ENCODE data around the gene NEK7.
"Not testable (repeated sequence)": the region's sequence is repeated elsewhere in the genome, so short reads cannot be mapped to it uniquely, and the experiment has no call there.

NEK7 gene

DNA sequence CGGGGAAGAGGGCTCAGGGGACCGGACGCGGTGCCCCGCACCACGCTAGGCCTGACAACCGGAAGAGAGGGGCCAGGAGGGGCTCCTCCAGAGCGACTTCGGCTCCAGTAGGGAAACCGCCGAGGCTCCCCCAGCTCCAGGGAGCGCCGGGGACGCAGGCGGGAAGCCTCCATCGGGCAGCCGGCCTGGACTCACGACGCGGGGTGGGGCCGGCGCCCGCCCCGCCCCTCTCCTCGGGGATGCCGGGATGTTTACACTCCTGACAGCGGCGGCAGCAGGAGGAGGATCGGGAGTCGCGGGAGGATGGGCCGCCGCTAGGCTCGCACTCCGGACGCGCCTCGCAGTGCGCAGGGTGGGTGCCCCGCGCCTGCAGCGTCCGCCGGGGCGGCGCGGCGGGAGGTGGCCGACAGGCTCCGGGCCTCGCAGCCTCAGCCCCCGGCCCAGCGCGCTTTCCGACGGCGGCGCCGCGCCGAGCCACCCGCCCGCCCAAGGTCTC is at the start of gene NEK7:
NEK7 (plus strand) TSS at position 254 of the 496 bp plus-strand sequence. CDS start 75,583 bp downstream, outside the sequence.
- no peak for DNase-seq (ENCODE audit: low read depth in 2 of 2, low spot score in 1 of 2)

DNA sequence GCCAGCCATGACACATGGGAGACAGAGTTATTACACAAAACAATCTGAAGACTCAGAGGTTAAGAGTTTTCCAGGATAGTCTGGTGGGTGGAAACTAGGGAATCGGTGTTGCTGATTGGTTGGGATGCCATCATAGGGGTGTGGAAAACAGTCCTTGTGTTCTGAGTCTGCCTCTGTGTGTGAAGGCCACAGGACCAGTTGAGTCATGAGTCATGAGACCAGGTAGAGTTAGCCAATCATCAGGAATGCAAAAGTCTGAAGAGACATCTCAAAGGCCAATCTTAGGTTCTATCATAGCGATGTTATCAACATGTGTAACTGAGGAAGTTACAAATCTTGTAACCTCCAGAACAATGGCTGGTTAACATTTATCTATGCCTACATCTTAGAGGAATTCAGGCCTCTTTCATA is 49.7 kb upstream of the NEK7 start:
- DNase-seq (ENCODE audit: low read depth in 2 of 2, low spot score in 1 of 2) = no peak

DNA sequence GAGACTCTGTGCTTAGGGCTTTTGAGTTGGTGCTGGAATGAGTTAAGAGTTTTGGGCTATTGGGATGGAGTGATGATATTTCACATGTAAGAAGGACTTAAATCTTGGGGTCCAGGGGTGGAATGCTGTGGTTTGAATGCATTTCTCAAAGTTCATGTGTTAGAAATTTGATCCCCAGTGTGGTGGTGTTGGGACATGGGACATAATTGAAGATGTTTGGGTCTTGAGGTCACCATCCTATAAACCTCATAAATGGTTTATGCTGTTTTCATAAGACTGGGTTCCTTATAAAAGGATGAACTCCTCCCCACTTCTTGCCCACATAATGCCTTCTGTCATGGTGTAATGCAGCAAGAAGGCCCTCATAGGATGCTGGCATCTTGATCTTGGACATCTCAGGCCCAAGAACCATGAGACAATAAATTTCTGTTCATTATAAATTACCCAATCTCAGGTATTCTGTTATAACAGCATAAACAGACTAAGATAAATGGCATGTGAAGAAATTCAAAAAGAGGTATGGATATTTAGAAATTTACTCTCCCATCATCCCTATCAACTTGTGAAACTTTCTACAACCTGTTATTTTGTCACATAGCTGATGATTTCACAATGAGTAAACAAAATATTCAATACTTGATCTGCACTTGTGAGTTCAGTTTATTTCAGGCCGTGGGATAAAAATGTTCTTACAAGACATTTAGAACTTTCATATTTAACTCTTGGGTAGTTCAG is 48.0 kb upstream of the NEK7 start:
- no peak for DNase-seq (ENCODE audit: low read depth in 2 of 2, low spot score in 1 of 2)

DNA sequence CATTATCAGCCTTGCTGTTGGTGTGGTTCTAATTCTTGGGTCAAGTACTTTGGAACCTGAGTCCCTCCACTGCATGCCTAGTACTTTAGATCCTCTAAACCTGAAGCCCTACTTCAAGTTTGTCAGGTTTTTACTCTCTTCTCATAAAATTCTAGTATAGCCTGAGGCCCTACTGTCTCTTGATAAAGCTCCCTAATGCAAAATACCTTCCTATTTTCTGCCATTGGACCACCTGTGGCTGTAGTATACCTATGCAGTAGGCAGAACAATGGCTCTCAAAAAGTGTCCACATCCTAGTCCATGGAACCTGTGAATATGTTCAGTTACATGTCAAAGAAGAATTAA is 47.5 kb upstream of the NEK7 start:
- DNase-seq (ENCODE audit: low read depth in 2 of 2, low spot score in 1 of 2) = no peak

DNA sequence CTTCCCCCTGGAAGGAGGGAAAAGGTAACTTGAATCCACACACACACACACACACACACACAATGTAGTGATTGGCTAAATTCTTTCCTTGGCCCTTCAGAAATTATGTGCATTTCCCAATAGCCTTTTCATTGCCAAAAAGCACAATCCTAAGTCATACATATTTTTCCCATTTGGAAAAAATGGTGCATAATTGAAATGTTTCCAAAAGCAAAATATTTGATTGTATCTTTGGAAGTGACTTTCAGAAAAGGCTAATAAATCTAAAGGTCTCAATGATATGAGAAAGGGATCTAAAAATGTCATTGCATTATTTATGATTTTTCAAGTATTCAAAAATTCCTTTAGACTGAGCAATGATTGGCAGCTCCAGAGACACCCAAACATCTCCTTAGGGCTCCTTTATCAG is 43.5 kb upstream of the NEK7 start:
- no peak for DNase-seq (ENCODE audit: low read depth in 2 of 2, low spot score in 1 of 2)

DNA sequence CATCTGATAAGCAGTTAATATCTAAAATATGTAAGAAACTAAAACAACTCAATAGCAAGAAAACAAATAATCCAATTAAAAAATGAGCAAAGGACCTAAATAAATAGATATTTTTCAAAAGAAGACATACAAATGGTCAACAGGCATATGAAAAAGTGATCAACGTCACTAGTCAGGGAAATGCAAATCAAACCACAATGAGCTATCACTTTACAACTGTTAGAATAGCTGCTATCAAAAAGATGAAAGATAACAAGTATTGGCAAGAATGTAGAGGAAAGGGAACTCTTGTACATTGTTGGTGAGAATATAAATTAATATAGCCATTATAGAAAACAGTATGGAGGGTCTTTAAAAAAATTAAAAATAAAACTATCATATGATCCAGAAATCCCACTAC is 40.7 kb upstream of the NEK7 start:
- no peak for DNase-seq (ENCODE audit: low read depth in 2 of 2, low spot score in 1 of 2)

DNA sequence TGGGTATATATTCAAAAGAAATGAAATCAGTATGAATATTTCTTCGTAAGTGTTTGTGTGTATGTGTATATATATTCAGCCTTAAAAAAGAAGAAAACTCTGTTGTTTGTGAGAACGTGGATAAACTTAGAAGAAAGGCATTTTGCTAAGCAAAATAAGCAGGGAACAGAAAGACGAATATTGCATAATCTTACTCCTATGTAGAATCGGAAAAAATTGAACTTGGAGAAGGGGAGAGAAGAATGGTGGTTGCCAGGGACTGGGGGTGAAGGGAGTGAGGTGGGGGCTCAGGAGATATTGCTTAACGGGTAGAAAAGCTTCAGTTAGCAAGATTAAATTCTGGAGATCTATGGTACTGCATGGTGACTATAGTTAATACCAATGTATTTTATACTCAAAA is 40.3 kb upstream of the NEK7 start:
- DNase-seq (ENCODE audit: low read depth in 2 of 2, low spot score in 1 of 2) = no peak

DNA sequence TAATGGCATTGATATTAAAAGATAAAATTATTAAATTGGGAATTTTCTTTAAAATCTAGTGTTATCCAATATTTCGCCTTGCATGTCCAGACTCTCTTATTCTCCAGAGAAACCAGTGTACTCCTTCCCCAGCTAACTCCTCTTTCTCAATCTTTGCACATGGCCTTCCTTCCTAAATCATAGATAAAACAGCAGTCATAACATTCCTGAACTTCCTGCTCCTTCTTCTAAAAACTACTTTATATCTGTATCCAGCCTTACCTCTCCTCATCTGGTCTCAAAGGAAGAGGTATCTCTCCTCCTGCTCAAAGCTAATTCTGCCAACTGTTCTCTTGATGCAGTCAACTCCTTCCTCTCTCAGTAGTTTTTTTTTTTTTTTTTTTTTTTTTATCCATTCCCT is 39.5 kb upstream of the NEK7 start:
- no peak for DNase-seq (ENCODE audit: low read depth in 2 of 2, low spot score in 1 of 2)

DNA sequence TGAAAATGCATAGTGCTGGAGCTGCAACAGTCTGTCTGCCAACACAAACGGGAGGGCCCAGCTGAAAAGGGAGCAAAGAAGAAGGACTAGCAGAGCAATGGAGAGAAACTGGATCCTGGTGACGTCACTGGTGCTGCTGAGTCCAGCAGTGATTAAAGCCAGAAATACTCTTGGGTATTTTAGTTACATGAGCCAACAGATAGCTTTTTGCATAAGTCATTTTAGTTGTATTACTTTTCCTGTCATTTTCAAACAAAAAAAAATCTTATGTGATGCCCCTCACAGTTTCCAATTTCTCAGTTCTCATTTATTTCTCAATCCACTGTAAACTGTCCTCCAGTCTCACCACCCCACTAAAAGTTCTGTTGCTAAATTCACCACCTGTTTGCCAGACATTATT is 38.7 kb upstream of the NEK7 start:
- no peak for DNase-seq (ENCODE audit: low read depth in 2 of 2, low spot score in 1 of 2)

DNA sequence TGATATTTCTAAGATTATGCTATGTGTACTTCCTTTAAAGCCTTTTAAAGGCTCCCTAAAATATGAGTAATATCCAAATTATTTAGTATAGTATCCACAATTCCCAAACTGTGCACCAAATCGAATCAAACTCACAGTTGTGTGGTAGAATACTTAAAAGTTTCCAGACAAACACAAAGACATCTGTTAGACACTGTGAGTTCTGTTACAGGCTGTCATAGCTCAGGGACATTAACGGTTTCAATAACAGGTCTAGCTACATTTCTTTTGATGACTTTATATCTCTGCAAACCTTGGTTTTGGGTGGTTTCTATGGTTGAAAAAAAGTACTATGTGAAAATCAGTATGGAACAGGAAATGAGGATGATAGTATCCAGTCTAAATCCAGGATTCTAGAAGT is 36.9 kb upstream of the NEK7 start:
- DNase-seq (ENCODE audit: low read depth in 2 of 2, low spot score in 1 of 2) = no peak

DNA sequence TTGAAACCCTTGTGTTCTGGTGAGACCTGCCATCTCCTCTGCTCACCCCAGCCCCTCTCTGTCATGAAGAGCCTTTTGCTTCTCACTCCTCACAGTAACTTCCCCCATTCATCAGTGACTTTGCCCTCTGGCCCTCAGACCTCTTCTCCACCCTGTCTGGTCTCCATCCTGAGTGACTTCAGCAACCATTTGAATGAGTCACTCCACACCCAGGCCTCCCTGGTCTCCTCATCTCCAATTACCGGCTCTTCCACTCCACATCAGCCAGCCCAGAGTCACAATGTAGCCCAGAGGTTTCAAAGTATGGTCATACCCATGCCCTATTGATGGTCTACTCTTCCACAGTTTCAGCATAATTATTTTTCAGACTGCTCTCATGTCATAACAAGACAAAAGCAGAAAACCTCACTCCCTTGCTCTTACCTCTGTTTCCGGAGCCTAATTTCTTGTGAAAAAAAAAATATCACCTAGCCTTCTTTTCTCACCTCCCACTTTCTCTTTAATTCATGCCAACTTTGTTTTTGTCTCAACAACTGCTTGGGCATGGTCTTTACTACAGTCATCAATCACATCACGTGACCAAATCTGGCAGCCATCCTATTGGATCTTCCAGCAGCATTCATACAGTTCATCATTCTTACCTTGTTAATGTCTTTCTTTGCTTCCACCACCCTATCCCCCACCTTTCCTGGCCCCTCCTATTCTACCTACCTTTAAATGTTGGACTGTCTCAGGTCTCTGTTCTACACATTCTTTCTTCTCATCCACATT is 35.6 kb upstream of the NEK7 start:
- DNase-seq (ENCODE audit: low read depth in 2 of 2, low spot score in 1 of 2) = no peak

DNA sequence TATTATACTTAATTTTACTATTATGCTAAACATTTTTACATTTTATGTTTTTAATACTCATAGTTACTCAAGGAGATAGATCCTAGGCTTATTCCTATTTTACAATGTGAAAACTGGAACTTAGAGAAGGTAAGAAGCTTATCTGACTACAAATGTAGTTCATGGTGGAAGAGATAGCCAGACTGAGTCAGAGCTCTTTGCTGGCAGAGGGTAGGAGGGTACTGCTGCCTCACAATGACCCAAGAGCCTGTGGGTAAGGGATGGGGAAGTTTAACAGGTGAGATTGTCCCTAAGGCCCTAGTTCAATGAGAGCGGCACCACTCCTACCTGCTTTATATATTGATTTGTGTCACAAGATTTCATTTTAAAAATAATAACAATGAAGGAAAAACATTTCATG is 34.1 kb upstream of the NEK7 start:
- DNase-seq (ENCODE audit: low read depth in 2 of 2, low spot score in 1 of 2) = no peak

DNA sequence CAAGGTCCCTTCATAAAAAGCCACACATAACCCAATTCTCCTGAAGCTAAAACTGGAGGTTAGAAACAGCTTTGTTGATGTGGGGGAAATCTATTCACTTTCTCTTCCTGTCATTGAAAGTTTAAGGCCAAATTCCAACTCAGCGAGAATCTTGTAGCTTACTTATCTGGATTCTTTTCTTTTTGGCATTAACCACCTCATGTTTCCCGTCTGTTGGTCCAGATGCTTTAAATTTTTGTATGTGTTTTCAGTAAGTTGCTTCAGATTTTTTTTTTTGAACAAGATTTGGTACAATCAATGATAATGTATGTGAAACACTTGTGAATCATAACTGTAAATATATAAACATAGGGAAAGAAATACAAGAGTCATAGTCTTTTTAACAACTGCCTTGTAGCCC is 33.7 kb upstream of the NEK7 start:
- DNase-seq (ENCODE audit: low read depth in 2 of 2, low spot score in 1 of 2) = no peak

DNA sequence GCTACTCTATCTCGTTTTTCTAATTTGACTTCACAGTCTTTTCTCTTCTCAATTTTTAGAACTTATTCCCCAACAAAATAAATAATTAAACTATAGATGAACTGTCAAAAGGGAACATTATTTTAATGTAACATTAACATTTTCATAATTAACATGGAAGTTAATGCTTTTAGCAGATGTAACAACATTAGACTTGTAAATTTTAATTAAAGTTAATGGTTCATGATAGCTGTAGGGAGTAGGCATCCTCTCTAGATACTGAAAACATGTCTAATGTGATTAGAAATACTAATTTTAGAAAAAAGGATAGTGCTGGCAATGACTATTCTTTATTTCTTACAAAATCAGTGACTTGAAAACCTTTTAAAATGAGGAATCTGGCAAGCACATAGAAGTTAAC is 32.1 kb upstream of the NEK7 start:
- DNase-seq (ENCODE audit: low read depth in 2 of 2, low spot score in 1 of 2) = no peak

DNA sequence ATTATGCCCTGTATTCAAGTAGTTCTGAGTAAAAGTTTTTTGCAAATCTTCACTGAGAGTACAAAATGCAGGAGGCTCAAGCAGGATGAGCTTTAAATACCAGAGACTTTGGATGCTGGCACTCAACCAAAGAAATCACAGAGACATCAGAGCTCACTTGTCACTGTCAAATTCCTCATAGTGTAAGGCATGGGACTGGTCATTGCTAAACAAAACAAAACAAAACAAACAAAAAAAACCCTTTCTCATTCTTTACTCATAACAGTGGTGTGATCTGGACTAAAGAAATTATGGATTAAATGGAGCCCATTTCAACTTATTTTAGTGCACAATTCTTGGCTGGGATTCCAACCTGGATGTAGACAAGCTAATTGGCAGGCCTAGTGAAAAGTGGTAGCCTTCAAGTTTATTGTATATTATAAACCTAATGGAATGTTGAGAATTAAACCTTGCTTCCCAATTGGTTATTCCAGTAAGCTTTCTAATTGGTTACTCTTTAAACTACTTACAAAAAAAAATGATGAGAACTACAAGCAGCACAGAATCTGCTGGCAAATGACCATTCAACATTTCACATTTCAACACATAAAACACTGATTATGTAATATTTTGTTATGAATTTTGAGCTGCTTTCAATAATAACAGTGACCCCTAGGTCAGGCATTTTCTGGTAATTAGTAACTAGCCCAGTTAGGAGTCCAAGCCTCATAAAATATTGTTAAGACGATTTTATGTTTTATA is 30.6 kb upstream of the NEK7 start:
- no peak for DNase-seq (ENCODE audit: low read depth in 2 of 2, low spot score in 1 of 2)

DNA sequence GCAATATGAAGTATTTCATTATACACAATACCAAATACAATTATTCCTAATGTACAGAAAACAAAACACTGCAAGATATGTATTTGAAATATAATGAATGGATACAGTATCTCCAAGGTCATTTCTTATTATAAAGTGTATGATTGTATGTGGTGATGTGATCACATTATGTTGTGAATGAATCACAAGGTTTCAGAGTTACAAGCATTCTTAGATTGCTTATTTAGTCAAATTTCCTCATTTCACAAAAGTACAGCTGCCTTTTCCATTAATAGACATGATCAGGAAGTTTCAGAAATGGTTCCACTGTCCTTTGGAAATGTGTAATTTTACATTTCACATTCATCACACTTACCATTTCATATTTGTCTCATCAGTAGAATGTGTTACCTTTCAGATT is 28.3 kb upstream of the NEK7 start:
- DNase-seq (ENCODE audit: low read depth in 2 of 2, low spot score in 1 of 2) = no peak

DNA sequence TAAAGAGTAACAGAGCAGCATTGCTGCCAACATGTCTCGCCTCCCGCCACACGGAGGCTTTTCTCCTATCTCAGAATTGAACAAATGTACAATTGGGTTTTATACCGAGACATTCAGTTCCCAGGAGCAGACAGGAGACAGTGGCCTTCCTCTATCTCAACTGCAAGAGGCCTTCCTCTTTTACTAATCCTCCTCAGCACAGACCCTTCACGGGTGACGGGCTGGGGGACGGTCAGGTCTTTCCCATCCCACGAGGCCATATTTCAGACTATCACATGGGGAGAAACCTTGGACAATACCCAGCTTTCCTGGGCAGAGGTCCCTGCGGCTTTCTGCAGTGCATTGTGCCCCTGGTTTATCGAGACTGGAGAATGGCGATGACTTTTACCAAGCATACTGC is 26.7 kb upstream of the NEK7 start:
- not testable (repeated sequence) for DNase-seq (ENCODE audit: low read depth in 2 of 2, low spot score in 1 of 2)

DNA sequence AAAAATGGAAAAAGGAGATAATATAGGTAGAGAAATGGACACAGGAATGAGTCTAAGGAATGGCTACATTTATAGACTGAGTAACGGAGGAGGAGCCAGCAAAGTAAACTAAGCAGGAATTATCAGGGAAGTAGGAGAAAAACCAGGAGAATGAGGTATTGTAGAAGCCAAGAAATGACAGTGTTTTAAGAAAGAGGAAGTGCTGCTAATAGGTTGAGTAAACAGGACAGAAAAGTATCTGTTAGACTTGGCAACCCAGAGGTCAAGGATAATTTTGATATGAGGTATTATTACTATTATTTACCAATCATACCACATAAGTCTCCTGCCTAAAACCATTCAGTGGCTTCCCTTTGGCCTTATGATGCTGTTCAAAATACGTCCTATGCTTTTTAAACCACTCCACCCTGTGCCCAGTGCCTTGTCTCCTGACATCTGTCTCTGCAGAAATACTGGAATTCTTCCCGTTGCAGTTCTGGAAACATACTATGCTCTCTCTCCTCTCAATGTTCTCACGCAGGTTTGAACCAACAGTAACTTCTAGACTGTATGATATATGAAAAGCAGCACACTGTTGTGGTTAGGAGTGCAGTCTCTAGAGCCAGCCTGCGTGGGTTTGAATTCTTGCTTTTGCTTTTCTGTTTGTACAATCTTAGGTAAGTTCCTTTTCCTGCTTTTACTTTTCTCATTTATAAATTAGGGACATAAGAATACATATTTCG is 24.6 kb upstream of the NEK7 start:
- no peak for DNase-seq (ENCODE audit: low read depth in 2 of 2, low spot score in 1 of 2)

DNA sequence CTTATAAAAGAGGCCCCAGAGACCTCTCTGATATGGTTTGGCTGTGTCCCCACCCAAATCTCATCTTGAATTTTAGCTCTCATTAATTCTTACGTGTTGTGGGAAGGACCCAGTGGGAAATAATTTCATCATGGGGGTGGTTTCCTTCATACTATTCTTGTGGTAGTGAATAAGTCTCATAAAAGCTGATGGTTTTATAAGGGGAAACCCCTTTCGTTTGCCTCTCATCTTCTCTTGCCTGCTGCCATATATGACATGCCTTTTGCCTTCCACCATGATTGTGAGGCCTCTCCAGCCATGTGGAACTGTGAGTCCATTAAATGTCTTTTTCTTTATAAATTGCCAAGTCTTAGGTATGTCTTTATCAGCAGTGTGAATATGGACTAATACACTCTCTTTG is 22.5 kb upstream of the NEK7 start:
- DNase-seq (ENCODE audit: low read depth in 2 of 2, low spot score in 1 of 2) = no peak

DNA sequence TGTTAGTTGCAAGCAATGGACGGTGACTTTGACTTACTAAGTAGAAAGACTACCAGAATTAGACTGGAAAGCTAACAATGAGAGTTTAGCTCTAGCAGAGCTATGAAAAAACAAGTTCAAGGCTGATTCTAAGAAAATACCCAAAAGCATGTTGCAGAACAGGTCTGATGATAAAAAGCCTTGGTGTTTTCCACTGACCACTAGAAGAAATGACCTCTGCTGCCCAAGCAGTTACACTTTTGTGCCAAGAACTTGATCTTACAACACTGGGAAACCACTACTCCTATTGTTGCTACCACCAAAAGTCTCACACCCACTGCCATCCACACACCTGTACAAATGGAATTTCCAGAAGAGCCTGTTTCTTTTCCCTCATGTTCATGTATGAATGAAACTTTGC is 21.4 kb upstream of the NEK7 start:
- DNase-seq (ENCODE audit: low read depth in 2 of 2, low spot score in 1 of 2) = no peak

DNA sequence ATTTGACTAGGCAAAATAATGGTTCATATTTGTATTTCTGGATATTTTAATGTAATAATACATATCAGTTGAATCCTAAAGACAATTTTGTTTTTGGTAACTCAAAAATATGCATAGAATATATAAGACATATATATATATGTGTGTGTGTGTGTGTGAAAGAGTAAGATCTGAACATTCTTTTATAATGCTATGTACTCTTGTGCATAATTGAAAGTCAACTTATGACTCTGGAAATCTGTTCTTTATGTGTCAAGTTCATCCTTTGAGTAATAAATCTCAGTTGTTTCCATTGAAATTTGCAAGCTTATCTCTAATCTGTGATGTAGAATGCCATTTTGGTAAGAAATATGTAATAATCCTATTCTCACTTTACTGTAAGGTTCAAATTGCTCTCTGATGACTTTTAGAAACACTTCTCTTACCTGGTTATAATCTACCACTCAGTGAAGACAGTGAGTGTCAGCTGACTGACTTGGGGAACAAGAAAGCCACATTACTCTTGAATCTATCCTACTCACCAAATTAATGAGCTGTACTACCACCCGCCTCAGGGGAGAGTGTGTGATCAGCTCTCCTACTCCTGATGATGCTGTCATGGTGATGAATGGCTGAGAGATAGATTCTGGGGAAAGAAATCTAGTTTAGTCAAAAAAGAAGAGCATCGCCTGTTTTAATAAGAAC is 15.0 kb upstream of the NEK7 start:
- no peak for DNase-seq (ENCODE audit: low read depth in 2 of 2, low spot score in 1 of 2)
